Endothelial cell of umbilical vein (primary cell): ENCODE results near the gene TTC33.

Source experiments
- EZH2 ChIP-seq: IDR thresholded peaks from 2 replicates; pipeline ENCODE4 v1.6.1; 2012; ENCODE audit warnings: borderline replicate concordance, low read depth, mild to moderate bottlenecking, moderate library complexity, low read length, inconsistent platforms; ENCODE audit not compliant: severe bottlenecking
- FOS ChIP-seq: IDR thresholded peaks from 2 replicates; pipeline ENCODE4 v1.6.1; 2011; ENCODE audit warnings: mild to moderate bottlenecking, low read length, moderate library complexity, borderline replicate concordance; ENCODE audit not compliant: insufficient read depth
- GATA2 ChIP-seq: IDR thresholded peaks from 2 replicates; pipeline ENCODE4 v1.7.0; 2011; ENCODE audit warnings: low read depth, mild to moderate bottlenecking, moderate library complexity, mixed read lengths, low read length; ENCODE audit not compliant: insufficient read length, insufficient read depth
- JUN ChIP-seq: IDR thresholded peaks from 2 replicates; pipeline ENCODE4 v1.6.1; 2011; ENCODE audit warnings: borderline replicate concordance, low read depth; ENCODE audit not compliant: insufficient read length, insufficient read depth
- MYC ChIP-seq: IDR thresholded peaks from one replicate; pipeline ENCODE4 v1.6.1; 2011; ENCODE audit warnings: mild to moderate bottlenecking, low read depth, low read length
- POLR2A ChIP-seq: IDR thresholded peaks from 2 replicates; pipeline ENCODE4 v1.6.1; 2012; ENCODE audit warnings: low read depth, mild to moderate bottlenecking, control low read depth, low read length
- POLR2AphosphoS5 ChIP-seq: IDR thresholded peaks from 2 replicates; pipeline ENCODE4 v1.6.1; 2012; ENCODE audit warnings: low read depth, mild to moderate bottlenecking, control low read depth, low read length, moderate library complexity; ENCODE audit not compliant: insufficient read depth
- TF ChIP-seq, protein P1 (sequence below): IDR thresholded peaks from 2 replicates; pipeline ENCODE4 v1.6.1; 2011; ENCODE audit not compliant: insufficient read depth, insufficient read length
- TF ChIP-seq, protein P2 (sequence below), 2 donors: IDR thresholded peaks; 1 replicate in 1 of 2; 2 replicates in 1 of 2; pipeline ENCODE4 v1.5.1; 2011; ENCODE audit warnings: low read length in 2 of 2, mild to moderate bottlenecking in 2 of 2, moderate library complexity in 2 of 2, control low read depth in 1 of 2, inconsistent platforms in 1 of 2, low read depth in 1 of 2; ENCODE audit not compliant: insufficient read depth in 1 of 2; ENCODE audit errors: extremely low read depth in 1 of 2

DNA sequence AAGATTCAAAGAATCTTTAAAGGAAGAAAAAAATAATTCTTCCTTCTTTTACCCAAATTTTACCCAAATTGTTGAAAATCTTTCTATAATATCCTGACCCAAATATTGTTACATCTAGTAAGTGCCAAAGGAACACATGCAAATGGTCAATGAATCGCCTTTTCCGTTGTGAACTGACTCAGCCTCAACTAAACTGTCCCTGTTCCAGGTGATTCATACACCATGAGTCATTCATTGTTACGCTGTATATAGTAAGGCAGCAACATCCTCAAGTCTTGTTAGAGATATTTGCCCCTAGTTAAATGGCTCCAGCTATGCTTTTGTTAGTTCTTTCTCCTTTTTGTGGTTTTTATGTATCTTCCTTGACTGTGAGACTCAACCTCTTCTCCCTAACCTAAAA is 66.3 kb downstream of the TTC33 start:
- TF ChIP-seq, protein P1, sequence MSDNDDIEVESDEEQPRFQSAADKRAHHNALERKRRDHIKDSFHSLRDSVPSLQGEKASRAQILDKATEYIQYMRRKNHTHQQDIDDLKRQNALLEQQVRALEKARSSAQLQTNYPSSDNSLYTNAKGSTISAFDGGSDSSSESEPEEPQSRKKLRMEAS: no peak
- TF ChIP-seq, protein P2, sequence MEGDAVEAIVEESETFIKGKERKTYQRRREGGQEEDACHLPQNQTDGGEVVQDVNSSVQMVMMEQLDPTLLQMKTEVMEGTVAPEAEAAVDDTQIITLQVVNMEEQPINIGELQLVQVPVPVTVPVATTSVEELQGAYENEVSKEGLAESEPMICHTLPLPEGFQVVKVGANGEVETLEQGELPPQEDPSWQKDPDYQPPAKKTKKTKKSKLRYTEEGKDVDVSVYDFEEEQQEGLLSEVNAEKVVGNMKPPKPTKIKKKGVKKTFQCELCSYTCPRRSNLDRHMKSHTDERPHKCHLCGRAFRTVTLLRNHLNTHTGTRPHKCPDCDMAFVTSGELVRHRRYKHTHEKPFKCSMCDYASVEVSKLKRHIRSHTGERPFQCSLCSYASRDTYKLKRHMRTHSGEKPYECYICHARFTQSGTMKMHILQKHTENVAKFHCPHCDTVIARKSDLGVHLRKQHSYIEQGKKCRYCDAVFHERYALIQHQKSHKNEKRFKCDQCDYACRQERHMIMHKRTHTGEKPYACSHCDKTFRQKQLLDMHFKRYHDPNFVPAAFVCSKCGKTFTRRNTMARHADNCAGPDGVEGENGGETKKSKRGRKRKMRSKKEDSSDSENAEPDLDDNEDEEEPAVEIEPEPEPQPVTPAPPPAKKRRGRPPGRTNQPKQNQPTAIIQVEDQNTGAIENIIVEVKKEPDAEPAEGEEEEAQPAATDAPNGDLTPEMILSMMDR (IDR thresholded peaks at IDR 0.05; ENCODE audit: extremely low read depth in 1 of 2, insufficient read depth in 1 of 2, low read depth in 1 of 2, low read length in 2 of 2): no peak
- TF ChIP-seq EZH2 (no peak), POLR2A (peak; percentile 34), POLR2AphosphoS5 (peak; percentile 80), MYC (no peak), JUN (peak; percentile 100), FOS (peak; percentile 100), GATA2 (no peak)
